ENCODE results near the gene SORCS2.

- TF ChIP-seq RAD21 (IDR thresholded peaks at IDR 0.05; ENCODE audit: low read depth) (no peak), CREB1 (IDR thresholded peaks at IDR 0.05; ENCODE audit: low read depth) (no peak), MAX (IDR thresholded peaks at IDR 0.05) (no peak), TEAD4 (IDR thresholded peaks at IDR 0.05) (no peak), CEBPB (IDR thresholded peaks at IDR 0.05) (no peak), EGR1 (IDR thresholded peaks at IDR 0.05) (no peak), ZBTB7A (IDR thresholded peaks at IDR 0.05; ENCODE audit: low read depth) (no peak), TAF1 (IDR thresholded peaks at IDR 0.05; ENCODE audit: low read depth) (no peak), EP300 (IDR thresholded peaks at IDR 0.05; ENCODE audit: borderline replicate concordance) (no peak), YY1 (IDR thresholded peaks at IDR 0.05; ENCODE audit: low read depth) (no peak), TCF12 (IDR thresholded peaks at IDR 0.05; ENCODE audit: low read depth) (no peak)
These were observed 573.3 kb downstream of the SORCS2 start for GRCh38 chr4:7765666-7766065.

Measured in Ishikawa (cell line).